Stimulated activated CD4-positive, alpha-beta T cell treated with anti-CD3 and anti-CD28 coated beads, TNF-alpha, amount 100 ng/mL, for 48 hours (primary cell): ENCODE data around the gene STK11.
"Not testable (repeated sequence)": the region's sequence is repeated elsewhere in the genome, so short reads cannot be mapped to it uniquely, and the experiment has no call there.

Experiments used
- DNase-seq, 3 donors: peaks; one replicate each; pipeline ENCODE4 v3.0.0-alpha.2; 2020; ENCODE audit warnings: low read depth in 3 of 3

Gene STK11

DNA sequence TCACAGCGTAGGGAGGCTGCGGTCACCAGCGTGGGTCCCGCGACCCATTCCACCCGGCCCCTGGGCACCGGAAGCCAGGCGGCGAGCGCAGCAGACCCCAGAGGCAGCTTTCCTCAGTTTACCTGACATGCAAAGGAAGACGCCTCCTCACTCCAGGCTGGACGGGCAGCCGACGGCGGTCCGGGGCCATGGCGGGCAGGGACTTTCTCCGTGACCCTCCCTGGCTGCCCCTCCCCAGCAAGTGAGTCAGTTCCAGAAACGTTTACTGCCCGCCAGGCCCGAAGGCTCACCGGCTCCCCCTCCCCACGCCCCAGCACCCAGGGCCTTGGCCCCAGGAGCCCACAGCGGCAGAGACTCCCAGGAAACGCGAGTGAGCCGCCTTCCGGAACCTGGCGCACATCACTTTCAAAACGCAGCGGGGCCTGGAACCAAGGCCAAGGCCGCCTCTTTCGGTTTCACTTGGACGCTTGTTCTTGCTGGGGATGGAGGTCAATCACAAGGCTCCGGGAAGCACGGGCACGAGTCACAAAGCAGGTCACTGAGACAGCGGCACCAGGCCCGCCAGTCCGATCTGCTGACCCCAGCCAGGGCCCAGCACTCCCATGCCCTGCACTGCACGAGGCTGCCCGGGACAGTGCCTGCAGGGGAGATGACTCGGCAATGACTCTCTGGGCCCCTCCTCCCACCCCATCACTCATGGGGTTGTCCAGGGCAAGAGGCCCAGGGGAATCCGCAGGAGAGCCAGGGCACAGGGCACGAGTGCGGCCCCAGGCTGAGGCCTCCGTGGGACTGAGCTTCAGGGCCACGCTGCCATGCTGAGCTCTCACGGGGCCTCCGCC lies 36.8 kb upstream of the STK11 start:
- DNase-seq: no peak

DNA sequence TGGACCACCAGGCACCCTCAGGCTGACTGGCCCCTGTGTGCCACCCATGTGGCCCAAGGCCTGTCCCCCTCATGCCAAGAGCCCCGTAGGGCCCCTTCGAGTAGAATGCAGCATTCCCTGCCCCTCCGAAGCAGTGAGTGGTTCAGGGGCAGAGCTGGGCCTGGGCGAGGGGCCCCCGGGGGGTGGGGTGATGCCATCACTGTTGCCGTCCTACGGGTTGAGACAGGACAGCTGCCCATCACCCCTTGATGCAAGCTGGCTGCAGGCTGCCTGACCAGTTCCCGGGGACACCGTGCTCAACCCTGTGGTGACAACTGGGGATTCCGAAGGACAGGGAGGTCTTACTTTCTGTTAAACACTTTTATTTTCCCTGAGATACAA lies 36.2 kb upstream of the STK11 start:
- DNase-seq: no peak

DNA sequence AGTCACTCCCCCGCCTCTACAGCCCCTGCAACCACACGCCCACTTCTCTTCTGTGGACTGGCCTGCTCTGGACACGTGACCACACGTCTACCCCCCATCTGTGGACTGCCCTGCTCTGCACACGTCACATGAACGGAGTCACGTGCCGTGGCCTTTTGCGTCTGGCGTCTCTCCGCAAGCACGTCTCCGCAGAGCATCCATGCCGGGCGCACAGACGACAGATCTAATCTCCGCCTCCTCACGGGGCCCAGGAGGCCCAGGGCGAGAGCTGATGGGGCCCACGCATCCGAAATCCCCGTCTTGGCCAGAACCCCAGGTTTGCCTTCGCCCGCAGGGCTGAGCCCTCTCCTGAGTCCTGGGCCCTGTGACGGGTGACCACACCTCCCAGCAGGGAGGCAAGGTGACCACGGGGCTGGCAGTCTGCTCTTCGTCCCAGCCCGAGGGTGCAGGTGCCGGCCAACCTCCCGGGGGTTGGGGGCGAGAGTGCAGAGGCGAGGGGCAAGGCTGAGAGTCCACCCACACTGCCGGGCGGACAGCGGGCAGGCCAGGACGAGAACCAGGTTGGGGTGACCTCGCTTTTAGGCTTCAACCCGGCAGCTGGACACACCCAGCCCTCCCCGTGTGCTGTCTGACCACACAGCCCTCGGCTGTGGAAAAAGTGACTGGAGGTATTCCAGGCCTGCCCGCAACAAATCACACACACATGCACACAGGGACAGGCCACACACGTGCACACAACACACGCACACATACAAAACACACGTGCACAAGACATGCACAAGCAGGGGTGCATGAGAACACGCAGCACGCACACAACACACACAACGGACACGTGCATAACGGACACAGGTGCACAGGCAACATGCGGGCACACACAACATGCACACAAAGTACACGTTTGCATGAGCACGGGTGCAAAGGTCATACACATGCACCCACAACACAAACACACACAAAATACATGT lies 35.4 kb upstream of the STK11 start:
- no peak for DNase-seq

DNA sequence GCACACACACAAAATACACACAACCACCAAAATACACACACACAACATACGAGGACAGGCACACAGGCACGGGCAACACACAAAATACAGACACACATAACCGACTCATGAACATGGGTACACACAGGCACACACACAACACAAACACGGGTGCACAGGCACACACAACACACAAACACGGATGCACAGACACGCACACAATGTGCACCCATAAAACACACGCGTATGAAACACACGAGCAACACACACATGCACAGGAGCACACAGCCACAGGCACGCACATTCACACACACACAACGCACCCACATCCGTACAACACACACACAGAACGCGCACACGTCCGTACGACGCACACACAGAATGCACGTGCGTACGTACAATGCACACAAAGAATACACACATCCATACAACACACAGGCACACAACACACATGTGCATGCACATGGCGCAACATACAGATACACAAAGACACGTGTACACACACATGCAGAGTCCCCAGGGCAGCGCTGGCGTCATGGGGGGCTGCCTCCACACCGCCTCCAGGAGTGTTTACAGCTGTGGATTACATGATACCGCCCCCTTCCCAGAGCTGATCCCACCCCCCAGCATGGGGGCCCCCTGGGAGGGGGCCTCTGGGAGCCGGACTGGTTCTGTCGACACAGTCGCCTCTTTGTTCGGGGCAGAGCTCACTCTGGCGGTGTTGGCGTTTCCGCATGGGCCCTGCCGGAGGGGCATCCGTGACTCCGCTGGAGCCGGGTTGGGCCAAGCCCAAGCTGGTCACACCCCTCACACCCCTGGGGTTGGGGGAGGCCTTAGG lies 34.4 kb upstream of the STK11 start:
- DNase-seq: no peak

DNA sequence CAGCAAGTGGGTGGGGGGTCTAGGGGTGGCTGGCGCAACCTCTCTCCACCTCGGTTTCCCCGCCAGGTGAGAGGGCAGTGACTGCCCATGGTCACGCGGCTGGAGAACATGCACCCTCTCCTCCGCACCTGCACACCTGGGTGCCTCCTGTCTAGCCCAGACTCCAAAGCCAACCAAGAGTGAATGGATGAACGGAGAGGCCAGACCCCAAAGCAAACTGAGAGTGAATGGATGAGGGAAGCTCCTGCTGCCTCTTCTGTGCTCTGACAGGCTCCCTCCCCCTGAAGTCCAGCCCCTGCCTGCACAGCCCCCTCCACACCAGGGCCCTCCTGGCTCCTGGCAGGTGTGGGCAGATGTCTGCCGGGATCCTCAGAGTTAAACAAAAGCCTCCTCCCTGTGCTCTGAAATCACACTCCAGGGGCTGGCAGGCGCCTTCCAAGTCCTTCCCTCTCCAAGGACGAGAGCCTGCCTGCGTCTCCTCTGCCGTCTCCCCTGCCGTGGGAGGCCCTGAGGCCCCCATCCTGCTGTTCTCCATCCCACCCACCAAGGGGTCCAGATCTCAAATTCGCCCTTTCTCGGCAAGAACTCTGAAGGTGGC lies 33.7 kb upstream of the STK11 start:
- DNase-seq: no peak

DNA sequence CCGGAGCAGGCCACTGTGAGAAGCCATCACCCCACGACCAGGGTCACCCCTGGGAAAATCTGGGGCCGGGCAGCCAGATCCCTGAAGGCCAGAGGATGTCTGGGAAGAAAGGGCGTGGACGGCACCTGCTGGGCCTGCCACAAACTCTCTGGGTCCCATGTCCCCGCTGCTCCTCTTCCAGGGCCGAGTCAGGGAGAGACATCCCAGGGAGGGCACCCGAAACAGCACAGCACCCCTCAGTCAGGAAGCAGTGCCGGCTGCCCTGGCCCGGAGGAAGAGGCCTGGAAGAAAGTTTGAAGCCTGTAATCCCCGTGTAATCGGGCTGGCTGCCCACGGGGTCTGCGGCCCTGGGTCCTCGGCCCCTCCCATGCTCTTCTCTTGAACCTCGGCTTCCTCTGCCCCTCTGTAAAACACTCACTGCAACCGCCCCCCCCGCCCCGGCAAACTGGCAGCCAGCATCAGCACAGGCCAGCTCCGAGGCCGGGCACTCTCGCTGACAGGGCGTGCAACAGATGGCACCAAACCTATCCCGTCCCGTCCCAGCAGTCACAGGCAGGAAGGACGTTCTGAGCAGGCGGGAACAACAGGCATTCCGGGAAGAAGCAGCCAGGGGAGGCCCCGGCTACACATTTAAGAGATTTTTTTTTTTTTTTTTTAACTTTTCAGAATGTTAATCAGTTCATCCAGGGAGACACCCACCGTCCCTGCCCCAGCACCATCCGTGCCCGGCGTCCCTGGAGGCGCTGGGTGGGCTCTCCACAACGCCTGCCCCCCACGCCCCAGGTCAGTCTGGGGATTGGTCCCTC lies 33.0 kb upstream of the STK11 start:
- no peak for DNase-seq

DNA sequence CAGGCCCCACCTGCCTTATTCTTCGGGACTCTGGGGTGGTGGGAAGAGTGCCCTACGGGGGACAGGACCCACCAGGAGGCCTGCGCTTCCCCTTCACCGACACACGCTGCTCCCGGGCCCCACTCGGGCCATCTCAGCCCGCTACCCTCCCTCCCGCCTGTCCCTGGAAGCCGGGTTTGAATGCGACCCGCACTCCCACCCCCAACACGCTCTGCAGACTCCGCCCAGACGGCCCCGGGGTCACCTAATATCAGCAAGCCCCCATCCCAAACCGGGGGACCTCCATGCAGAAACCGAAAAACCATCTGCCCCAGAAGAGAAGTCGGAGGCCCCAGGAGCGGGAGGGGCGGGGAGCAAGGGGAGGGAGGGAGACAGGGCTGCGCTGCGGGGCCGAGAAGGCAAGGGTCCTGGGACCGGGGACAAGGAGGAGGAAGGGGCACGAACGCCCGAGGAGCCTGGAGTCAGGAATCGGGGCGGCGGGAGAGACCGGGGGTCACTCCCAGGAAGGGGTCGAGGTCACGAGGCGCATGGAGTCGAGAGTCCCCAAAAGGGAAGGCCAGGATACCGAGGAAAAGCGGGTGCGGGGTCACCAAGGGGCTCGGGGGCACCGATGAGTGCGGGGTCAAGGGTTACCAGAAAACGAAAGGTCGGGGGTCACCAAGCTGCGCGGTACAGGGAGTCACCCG lies 32.3 kb upstream of the STK11 start:
- DNase-seq: no peak

DNA sequence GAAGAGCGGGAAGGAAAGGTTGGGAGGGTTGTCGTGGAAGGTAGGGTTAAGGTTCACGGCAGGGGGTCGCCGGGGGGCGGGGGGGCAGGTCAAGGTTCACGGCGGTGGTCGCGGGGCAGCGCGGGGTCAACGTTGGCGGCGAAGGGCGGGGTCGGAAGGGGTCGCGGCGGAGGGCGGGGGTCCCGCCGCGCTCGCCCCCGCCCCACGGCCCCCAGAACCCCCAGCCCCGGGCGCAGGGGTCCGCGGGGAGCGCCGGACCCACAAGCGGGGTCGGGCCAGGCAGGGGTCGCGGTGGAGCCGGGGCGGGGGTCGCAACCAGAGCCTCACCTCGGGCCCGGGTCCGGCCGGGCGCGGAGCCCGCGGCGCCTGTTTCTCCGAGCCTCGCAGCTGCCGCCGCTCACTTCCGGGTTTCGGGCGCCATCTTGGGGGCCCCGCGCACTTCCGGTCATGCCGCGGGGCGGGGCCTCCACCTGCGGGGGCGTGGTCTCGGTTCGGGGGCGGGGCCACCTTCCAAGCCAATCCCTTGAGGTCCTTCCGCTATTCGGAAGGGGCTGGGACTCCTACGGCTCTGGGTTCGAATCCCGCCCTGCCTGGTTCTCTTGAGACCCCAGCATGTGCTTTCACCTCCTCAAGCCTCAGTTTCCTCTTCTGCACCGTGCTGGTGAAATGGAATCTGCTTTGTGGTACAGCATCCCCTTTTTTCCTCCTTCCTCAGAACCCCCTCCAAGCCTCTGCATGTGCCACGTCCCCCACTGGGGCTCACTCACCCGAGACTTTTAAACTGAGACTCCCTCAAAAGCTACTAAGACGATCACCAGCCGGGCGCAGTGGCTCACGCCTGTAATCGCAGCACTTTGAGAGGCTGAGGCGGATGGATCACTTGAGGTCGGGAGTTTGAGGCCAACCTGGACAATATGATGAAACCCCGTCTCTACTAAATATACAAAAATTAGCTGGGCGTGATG lies 31.5 kb upstream of the STK11 start, which contains the start of gene SBNO2:
SBNO2 (minus strand) TSS at position 424 of the 965 bp plus-strand sequence. CDS start 19,992 bp downstream, outside the sequence.
- peak; percentile 90 to 97 (median 90) for DNase-seq

DNA sequence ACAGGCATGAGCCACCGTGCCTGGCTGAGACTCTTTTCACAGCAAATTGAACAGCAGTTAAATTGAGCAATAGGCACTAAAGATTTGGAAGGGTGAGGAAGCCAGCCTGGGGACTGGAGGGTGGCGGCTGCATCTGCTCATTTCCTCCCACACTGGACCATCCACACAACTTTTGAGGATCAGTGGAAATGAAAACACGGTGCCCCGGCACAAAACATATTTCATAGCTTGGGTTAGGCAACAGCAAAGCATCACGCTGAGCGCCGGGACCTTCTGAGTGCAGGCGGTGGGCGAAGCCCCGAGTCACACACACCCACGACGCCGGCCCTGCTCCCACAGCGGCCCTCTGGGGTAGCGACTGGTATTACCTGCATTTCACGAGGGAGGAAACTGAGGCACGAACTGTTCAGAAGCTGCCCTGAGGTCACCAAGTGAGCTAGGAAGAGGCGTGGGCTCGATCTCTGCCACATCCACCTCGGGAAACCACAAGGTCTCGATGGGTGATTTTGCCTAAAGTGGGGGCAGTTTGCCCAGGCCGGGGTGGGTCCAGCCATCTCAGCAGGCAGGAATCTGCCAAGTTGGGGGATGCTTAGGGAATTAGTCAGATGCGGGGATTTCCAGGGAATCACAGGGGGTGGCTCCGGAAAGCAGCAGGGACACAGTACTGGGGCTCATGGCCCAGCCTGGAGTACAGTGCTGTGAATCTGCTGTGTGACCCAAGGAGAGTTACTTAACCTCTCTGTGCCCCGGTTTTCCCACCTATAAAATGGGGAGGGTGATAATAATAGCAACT lies 28.1 kb upstream of the STK11 start:
- DNase-seq: no peak

DNA sequence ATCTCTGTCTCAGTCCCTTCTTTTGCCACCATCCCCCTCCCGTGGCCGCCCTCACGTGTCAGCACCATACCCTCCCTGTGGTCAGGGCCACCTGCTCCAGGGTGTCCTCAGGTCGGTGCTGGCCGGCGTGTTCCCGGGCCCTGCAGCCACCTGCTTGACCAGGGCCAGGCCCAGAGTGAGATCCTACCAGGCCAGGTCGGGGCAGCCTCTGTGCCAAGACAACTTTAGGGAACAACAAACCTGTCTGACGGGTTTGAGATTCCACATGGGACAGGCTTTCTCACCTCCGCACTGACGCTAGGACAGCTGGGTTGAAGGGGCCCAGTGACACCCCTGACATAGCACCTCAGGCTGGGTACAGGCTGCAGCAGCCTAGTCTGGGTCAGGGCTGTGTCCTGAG lies 24.0 kb upstream of the STK11 start:
- no peak for DNase-seq

DNA sequence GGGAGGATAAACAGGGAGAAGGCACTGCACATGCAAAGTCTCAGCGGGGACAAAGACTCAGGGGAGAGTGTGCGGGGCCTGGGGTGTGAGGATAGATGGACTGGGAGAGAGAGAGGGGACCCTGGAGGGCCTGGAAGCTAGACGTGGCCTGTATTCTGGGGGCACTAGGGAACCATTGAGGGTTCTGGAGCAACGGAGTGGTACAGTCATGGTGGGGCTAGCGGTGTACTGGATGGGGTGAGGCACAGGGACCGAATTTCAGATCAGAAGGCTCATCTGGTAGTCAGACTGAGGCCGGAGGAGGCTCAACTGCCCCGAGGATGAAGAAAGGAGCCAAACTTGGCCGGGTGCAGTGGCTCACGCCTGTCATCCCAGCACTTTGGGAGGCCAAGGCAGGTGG lies 23.5 kb upstream of the STK11 start:
- DNase-seq: no peak

DNA sequence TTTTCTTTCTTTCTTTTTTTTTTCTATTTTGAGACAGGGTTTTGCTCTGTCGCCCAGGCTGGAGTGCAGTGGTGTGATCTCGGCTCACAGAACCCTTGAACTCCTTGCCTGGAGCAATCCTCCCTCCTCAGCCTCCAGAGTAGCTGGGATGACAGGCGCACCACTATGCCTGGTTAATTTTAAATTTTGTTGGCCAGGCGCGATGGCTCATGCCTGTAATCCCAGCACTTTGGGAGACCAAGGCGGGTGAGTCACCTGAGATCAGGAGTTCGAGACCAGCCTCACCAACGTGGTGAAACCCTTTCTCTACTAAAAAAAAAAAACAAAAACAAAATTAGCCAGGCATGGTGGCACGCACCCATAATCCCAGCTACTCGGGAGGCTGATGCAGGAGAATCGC lies 22.9 kb upstream of the STK11 start:
- DNase-seq: no peak

DNA sequence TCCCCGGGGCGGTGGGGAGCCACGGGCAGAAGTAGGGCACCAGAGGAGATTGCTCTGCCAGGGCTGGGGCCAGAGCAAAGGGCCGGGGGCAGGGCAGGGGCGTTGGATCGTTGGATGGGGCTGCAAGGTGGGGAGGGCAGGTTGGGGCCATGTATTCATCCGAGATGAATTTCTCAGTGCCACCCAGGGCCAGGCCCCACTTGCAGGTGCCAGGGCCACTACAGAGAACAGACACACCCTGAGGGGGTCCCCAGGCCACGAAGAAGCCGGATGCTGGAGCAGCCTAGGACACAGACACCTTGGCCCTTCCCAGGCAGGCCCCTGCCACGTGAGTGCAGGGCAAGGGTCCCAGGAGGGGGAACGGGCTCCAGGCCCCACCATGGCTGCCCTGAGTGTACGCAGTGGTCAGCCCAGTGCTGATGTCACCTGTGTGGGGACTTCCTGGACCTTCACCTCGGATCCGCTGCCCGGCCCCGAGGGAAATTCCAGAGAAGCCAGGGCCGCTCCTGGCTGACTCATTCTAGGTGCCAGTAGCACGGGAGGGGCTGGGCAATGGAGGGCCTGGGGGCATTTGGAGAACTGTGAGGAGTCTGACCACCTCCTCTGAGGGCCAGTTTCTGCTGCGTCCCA lies 21.9 kb upstream of the STK11 start:
- DNase-seq: no peak

DNA sequence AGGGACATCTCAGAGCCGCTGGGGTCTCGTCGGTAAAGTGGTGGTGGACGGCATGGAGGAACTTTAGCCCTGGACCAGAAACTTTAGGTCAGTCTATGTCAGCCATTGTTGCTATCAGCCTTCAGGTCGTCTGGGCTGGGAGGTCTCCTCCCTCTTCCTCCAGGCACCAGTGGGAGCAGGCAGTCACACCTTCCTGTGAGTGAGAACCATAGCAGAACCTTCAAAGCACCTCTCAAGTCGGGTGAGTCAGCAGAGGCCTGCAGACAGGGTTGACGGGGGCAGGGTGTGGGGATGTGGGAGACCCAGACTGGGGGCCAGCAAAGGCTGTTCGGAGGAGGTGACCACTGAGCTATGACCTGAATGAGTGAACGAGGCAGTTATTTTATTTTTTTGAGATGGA lies 16.2 kb upstream of the STK11 start:
- DNase-seq: peak in 2 of 3 donors; percentile 54 to 68

DNA sequence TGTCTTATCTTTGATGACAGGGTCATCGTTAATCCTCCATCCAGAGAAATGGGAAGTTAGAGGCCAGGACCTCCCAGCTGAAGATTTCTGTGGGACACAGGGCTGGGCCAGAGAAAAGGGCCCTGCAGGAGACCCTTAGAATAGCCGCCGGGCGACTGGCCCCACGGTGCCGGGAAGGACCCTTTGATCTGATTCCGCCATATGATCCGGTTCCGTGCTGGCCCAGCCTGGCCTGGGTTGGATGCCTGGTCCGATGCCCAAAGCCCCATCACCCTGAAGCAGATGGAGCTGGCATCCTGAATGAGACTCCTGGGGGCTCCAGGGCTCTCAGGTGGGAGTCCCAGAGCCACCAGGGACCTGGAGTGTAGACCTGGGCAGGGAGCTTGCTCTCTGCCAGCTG lies 6.0 kb upstream of the STK11 start:
- DNase-seq: no peak

DNA sequence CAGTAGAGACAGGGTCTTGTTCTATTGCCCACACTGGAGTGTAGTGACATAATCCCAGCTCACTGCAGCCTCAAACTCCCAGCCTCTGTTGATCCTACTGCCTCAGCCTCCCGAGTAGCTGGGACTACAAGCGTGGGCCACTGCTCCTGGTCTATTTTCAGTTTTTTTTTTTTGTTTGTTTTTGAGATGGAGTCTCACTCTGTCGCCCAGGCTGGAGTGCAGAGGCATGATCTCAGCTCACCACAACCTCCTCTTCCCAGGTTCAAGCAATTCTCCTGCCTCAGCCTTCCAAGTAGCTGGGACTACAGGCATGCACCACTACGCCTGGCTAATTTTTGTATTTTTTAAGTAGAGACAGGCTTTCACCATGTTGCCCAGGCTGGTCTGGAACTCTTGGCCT lies 5.0 kb upstream of the STK11 start:
- DNase-seq: not testable (repeated sequence)

DNA sequence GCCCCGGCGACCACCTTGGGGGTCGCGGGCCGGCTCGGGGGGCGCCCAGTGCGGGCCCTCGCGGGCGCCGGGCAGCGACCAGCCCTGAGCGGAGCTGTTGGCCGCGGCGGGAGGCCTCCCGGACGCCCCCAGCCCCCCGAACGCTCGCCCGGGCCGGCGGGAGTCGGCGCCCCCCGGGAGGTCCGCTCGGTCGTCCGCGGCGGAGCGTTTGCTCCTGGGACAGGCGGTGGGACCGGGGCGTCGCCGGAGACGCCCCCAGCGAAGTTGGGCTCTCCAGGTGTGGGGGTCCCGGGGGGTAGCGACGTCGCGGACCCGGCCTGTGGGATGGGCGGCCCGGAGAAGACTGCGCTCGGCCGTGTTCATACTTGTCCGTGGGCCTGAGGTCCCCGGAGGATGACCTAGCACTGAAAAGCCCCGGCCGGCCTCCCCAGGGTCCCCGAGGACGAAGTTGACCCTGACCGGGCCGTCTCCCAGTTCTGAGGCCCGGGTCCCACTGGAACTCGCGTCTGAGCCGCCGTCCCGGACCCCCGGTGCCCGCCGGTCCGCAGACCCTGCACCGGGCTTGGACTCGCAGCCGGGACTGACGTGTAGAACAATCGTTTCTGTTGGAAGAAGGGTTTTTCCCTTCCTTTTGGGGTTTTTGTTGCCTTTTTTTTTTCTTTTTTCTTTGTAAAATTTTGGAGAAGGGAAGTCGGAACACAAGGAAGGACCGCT lies 729 bp downstream of the STK11 start:
- no peak for DNase-seq
